Stomach (tissue), 4 donors: ENCODE results near the gene HAUS5.

Experiments
- EP300 ChIP-seq: sonication (generic); formaldehyde crosslinking; IDR thresholded peaks from one replicate; pipeline ENCODE4 v1.6.1; 2017; ENCODE audit warnings: antibody characterized with exemption
- POLR2A ChIP-seq, 4 donors: fragments of 450-650 bp; IDR thresholded peaks; one replicate each; pipeline ENCODE4 v1.6.1; 2016; ENCODE audit warnings: antibody characterized with exemption in 4 of 4, control low read depth in 2 of 4, mild to moderate bottlenecking in 1 of 4, moderate library complexity in 1 of 4
- POLR2AphosphoS5 ChIP-seq, 3 donors: sonication (generic); formaldehyde crosslinking; IDR thresholded peaks; one replicate each; pipeline ENCODE4 v1.6.1; 2016; ENCODE audit warnings: antibody characterized with exemption in 3 of 3
- TF ChIP-seq, protein P1 (sequence below), 7 experiments: fragments of 450-650 bp in 4 of 7; fragments of 200-600 bp in 3 of 7; sonication (generic) in 3 of 7; IDR thresholded peaks; one replicate each; pipeline ENCODE4 v1.5.1; 2016 to 2019; ENCODE audit warnings: antibody characterized with exemption in 7 of 7, control low read depth in 2 of 7, mild to moderate bottlenecking in 1 of 7

DNA sequence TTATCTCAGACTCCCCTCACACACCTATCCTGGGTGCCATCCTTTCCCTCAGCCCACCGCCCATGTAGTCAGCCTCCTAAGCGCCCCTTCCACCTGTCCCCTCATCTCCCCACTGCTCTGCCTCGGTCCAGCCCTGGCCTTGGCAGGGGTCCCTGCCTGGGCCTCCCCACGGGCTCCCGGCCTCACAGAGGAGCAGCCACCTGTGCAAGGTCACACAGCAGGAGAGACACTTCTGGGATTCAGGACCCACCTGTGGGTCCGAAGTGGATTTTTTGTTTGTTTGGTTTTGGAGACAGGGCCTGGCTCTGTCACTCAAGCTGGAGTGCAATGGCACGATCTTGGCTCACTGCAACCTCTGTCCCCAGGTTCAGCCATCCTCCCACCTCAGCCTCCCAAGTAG, 53.1 kb downstream of the HAUS5 start:
- TF ChIP-seq, protein P1, sequence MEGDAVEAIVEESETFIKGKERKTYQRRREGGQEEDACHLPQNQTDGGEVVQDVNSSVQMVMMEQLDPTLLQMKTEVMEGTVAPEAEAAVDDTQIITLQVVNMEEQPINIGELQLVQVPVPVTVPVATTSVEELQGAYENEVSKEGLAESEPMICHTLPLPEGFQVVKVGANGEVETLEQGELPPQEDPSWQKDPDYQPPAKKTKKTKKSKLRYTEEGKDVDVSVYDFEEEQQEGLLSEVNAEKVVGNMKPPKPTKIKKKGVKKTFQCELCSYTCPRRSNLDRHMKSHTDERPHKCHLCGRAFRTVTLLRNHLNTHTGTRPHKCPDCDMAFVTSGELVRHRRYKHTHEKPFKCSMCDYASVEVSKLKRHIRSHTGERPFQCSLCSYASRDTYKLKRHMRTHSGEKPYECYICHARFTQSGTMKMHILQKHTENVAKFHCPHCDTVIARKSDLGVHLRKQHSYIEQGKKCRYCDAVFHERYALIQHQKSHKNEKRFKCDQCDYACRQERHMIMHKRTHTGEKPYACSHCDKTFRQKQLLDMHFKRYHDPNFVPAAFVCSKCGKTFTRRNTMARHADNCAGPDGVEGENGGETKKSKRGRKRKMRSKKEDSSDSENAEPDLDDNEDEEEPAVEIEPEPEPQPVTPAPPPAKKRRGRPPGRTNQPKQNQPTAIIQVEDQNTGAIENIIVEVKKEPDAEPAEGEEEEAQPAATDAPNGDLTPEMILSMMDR (IDR thresholded peaks at IDR 0.05), result no peak
- TF ChIP-seq POLR2A (IDR thresholded peaks at IDR 0.05), result no peak
- TF ChIP-seq POLR2AphosphoS5 (IDR thresholded peaks at IDR 0.05), result no peak
- no peak for TF ChIP-seq EP300
